ENCODE results near the gene MAPK8.

MAPK8 gene

DNA sequence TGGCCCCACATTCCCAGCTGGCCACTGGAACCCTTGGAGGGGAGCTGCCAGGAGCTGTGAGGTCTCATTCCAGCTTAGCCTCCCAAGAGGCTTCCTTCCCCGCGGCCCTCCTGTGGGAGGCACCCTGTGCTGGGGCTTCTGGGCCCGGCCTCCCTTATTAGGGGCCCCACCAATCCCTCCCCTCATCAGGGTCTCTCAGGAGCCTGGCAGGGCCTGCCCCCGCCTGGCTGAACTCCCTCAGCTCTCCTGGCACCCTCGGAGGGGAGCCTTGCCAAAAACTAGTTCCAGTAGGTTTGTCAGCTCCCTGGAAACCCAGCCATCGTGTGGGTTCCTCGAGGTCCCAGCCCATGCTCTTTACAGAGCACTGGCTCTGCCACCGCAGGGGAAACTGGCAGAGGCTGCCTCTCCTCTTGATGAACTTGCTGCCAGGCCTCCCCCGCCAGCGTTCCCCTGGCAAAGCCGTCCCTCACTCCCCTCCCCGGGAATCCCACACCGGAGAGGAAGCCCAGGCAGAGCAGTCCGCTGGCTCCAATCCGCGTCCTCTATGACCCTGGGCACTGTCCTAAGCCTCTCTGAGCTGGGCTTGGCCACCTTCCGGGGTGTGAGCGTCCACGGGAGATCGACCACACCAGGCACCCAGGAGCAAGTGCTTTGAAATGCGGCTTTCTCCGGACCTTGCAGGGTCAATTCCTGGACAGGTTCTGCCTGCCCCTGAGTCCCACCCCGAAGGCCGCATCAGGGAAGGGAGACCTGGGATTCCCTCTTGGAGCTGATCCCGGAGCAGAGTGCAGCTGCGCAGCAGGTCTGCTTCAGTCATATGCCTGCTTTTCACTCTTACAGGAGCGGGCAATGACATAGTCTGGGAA is 158.6 kb downstream of the MAPK8 start:
- no peak for DNase-seq

DNA sequence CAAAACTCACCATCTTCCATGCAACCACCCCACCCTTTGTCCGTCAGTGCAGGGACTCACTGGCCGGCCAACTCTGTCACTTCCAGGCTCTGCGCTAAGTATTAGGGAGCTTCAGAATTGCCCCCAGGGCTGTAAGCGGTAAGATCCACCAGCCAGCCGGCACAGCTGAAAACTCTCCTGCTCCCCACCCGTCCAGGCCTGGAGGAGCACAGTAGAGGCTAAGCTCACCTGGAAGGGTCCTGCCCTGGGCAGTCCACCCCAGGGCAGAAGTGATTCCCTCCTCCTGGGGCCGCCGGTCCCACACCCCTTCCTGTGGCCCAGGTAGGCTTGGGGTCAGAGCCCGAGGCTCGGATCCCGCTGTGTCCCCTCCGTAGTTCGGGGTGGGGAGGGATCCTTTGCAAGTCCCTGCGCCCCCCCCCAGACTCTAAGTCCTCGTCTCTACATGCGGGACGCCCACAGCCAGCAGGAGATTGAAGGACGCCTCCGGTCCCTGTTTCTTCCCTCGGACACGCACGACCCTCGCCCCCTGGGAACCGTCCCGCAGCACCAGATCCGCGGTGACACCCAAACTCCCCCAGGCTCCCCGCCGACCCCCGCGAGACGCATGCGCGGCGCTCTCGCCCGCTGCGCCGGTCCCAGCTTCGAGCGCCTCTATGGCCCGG is 159.5 kb downstream of the MAPK8 start:
- no peak for DNase-seq

DNA sequence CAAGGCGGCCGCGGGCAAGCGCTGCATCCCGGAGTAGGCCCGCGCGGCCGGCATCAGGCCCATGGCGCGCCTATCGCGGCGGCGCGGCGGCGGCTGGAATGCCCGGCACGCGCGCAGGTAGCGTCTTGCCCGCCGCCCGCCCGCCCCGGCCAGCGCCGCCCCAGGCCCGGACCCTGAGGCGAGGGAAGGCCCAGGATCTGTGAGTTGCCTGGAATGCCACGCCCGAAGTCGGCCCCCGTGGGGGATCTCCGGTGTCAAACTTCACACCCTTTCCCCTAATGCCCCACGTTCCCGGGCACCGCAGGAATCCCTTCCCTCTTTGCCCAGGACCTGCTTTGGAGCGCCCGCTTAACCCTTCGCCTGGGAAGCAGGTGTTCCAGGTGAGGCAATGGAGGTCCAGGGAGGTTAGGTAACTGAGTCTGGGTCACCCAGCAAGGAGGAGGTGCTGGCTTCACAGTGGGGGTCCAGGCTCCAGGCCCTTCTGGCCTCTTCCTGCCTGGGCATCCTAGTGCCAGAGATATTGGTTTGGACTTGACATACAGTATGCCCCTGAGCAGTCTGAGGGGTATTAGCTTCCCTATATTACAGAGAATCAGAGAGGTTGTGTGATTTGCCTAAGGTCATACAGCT is 160.2 kb downstream of the MAPK8 start:
- no peak for DNase-seq

DNA sequence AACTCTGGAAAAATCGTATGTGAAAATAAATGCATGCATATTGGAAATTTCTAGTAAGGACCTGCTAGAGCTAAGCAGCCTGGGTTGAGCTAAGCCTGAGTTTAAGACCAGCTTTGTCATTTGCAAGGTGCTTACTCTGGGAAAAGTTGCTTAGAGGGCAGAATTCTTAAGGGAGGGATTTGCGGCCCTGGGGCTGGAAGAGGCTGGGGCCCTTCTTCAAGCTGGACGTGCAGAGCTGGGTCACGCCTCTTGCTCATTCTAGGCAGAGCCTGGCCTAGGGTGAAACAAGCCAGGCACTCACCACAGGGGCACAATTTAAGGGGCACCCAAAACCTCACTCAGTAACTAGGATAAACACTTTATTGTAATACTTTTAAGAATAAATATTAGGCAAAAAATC is 161.2 kb downstream of the MAPK8 start:
- no peak for DNase-seq

DNA sequence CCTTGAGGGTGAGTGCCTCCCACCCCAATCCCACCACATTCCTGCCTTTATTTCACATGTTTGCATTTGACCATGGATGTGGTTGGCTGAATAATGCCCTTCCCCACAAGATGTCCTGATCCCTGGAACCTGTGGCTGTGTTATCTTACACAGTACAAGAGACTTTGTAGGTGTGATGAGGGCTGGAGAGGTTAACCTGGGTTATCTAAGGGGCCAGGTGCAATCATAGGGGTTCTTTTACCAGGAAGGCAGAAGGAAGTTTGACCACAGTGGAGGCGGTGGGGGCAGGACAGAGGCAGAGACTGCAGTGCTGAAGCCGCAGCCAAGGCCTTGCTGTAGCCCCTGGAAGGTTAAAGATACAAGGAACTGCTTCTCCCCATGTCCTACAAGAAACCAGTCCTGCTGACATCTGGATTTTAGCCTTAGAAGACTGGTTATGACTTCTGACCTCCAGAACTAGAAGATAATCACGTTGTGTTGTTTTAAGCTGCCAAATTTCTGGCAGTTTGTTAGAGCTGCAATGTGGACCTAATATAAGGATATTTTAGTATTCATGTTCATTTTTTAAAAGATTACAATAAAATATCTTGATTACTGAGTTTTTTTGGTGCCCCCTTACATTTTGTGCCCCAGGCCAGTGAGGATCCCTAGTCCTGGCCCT is 161.8 kb downstream of the MAPK8 start:
- DNase-seq, result no peak

DNA sequence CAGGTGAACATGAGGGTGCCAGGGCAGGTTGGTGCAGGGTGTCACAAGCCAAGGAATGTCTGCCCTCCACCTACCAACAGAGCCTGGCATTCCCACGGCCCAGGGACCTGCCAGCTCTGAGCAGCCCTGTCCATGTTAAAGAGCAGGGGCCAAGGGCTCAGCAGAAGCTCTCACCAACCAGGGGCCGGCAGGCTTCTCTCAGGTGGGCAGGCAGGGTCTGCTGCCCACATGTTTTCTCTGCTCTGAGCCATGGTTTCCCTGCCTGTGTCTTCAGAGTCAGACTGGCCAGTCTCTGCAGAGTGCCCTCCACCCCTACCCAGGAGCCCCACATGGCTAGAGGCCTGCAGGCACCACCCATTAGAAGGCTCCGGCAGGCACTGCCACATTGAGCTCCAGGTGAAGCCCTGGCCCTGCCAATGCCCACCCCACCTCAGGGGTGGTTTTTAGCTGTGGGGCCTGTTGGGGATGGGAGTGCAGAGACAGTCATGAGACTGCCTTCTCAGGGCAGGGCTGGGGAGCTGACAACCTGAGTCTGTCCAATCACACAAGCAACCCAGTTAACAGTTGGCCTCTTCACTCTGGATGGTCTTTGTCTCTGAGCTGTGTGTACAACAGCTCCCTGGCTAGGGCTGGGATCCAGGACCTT is 162.5 kb downstream of the MAPK8 start:
- no peak for DNase-seq

DNA sequence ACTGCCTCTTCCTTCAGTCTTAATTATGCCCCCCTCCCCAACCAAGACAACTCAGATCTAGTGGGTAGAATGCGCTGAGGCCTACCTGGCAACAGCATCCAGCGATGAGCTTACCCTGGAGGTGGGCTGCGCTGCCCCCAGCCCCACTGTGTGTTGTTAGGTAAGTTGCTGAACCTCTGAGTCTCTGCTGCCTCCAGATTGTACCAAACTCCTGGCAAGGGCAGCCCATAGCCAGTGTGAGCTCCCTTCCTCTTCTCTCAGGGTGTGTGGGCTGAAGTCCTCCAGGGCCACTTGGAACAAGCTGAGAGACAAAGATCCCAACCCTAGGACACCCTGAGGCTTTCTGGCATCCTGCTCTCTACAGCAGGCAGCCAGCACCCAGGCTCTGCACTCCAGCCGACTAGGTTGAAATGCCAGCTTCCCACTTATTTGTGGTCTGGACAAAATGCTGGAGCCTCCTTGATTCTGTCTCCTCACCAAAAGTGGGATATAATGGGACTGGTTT is 163.1 kb downstream of the MAPK8 start:
- no peak for DNase-seq

DNA sequence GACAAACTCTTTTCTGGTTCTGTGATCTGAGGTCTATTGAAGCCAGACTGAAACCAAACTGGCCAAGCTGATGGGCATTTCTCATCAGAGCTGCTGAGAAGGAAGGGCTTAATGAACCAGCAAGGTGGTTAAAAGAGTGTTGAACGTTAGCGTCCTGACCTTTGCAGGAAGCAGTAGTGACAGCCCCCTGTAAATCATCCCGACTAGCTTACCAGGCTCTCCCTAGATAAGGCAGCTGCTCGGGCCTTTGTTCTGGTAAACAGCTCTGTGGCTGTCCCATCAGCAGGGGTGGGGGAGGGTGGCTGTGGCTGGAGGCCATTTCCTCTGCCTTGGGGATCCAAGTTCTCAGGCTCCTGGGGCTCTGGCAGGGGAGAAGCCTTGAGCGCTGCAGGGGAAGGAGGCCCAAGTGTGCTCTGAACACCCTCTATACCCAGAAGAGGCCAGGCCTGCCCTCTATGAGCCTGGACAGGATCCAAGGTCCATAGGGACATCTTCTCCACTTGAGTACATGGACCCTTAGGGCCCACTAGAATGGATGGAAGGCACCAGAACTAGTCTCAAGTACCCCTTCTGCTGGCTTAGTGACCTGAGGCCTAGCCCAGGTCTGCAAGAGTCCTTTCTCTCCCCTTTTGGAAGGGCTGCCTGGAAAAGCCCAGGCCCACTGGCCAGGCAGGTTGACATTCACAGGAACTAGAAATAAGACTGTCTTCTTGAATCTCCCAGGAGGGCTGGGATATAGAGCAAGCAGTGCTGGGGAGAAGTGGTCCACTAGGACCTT is 163.8 kb downstream of the MAPK8 start:
- DNase-seq, result no peak

DNA sequence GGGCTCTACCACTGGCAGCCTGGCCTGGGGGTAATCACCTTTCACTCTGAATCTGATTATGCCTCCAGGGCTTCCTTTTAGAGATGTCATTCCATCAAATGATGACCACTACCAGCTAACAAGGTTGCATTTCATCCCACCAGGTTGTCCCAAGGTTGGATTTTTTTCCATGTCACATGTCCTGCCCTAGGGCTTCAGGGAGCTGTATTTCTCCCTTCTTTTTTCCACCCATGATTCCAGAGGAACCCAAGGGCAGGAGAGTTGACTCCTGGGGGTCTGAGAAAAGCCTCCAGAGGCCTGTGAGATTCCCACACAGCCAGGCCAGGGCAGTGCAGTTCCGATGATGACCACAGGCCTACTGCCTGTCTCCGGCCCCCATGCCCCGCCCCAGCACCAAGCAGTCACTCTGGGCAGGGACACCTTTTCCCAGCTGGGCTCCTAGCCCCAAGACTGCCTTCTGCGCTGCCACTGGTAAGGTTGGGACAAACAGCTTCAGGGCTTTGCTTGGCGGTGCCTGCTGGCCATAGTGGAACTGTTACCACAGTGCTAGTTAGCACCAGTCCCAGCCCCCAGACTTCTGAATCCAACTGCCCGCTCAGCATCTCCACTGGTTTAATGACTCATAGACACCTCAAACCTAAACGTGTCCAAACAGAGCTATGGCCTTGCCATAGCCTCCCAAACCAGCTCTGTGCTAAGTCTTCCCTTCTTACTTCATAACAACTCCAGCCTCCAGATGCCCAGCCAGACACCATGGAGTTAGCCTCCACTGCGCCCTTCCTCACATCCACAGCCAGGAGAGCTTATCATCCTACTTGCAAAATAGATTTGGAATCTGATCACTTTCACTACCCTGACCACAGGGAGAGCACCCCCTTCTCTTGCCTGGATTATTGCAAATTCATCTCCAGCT is 164.7 kb downstream of the MAPK8 start:
- DNase-seq, result no peak

DNA sequence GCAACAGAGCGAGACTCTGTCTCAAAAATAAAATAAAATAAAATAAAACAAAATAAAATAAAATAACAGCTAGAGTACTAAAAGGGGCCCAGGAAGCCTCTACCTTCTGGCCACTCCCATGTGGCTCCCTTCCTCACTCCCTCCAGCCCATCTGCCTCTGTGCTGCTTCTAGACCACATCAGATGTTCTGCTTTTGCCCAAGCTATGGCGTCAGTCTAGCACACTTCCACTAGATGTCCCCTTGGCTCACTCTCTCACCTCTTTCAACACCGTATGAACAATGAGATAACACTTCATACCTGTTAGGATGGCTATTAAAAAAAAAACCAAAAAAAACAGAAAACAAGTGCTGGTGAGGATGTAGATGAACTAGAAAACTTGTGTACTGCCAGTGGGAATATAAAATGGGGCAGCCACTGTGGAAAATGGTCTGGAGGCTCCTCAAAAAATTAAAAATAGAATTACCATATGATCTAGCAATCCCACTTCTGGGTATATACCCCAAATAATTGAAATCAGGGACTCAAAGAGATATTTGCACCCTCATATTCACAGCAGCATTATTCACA is 166.1 kb downstream of the MAPK8 start:
- DNase-seq, result no peak

DNA sequence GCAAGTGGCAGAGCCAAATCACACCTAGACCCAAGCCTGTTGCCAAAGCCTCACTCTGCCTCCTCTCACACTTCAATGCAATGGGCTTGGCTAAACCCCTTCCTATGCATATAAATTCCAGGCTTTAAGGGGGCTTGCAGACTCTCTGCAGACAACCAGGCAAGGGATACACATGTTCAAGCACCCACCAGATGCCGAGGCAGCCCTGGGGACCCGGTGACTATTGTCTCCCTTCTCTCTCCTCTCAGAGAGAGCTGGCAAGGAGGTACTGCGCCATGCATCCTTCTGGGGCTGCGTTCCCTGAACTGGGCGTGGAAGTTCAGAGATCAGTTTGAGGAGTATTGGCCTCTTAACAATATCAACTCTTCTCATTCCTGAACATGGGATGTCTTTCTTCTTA is 167.2 kb downstream of the MAPK8 start:
- no peak for DNase-seq

DNA sequence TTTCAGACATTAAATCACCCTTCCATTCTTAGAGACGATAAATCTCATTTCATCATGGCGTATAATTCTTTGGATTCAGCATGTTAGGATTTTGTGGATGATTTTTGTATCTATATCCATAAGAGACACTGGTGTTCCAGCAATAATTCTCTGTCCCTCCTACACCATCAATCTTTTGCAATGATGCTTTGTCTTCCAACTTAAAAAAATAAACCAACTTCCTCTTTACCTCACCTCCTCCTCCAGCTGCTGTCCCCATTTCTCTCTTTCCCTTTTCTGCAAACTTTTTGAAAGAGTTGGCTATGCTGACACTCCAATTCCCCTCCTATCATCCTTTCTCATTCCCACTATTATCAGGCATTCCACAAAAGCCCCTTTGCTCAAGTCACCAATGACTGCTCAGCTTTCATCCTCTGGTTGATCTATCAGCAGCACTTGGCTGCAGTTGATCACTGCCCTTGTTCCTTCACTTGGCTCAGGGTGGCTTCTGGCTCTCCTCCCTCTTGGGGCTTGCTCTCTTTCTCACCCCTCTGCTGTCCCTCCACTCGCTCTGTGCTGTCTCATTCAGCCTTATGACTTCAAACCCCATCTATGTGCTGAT is 168.4 kb downstream of the MAPK8 start:
- DNase-seq, result no peak

DNA sequence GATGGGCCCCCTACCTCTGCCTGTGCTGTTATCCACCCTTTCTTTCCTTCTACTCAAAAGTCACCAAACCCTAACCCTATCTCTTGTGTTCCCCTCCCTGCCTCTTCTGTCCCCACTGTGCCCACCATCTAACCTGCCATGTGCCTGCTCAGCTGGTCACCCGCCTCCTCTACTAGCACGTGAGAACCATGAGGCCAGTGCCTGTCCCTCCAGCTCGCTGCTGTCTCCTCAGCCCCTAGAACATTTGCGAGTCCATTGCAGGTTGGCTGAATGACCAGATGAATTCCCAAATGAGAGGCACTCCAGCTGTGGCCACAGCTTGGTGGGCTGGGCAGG is 169.4 kb downstream of the MAPK8 start:
- no peak for DNase-seq

DNA sequence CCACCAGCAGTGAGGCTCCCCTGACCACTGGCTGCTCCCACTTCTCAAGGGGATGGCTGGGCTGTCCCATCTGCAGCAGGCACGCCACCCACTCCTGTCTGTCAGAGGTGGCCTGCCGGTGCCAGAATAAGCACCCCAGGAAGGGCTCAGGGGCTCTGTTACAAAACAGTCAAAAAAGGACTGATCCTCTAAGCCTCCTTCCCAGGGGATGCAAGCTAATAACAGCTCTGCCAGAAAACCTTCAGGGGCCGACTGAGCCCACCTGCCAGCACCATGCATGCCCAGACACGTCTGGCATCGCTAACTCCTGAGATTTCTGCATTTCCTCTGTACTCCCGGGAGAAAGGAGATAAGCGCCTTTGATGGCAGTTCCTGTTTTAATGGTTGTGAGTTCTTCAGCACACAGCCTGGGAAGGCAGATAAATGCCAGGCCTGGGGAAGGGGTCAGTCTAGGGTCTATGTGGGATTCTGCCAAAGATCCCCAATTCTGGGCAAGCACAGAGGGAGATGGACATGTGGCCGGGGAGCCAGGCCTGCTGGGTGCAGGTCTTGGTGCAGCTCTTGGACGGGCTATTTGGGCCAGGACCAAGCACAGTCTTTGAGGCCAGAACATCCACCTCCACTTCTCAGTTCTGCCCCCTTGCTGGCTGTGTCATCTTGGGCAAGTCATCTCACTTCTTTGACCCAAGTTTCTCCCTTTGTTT is 170.0 kb downstream of the MAPK8 start:
- no peak for DNase-seq

DNA sequence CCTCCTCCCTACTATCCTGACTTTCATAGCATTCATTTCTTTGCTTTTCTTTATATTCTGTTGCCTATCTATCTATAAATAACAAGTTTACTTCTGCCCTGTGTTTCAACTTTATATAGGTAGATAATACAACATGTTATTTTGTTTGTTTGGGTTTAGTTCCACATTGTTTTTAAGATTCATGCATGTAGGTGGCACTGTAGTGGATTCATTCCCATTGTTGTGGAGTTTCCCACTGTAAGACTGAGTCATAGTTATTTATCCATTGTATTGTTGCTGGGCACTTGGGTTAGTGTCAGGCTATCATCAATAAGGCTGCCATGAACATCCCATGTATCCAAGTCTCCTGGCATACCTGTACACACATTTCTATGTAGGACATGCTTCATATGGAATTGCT is 170.7 kb downstream of the MAPK8 start:
- DNase-seq, result no peak

DNA sequence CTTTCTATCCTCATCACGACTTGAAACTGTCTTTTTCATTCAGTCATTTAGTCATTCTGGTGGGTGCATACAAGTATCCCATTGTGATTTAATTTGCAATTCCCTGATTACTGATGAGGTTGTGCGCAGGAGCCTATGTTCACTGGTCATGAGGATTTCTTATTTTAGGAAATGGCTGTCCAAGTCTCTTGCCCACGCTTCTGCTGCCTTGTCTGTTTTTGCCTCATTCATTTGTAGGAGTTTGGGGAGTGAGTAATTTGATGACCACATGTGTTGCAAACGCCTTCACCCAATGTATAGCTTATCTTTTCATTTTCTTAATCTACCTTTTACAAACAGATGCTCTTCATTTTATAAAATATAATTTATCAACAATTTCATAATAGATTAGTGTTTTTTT is 171.1 kb downstream of the MAPK8 start:
- no peak for DNase-seq

DNA sequence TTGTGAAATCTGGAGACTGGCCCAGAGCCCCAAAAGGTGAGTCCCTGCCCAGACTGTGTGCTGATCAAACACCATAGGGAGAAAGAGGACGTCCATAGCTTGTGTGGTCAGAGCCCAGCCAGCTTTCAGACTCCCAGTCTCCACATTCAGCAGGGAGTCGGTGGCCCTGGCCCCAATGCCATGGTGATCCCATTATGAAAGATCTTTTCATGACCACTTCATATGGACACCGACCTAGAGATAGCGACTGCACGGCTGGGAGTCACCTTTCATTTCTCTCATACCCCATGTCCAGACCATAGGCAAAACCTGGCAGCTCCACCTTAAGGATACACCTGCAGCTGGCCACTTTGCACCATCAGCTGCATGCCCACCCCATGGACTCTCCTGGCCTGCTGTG is 172.0 kb downstream of the MAPK8 start:
- DNase-seq, result no peak

DNA sequence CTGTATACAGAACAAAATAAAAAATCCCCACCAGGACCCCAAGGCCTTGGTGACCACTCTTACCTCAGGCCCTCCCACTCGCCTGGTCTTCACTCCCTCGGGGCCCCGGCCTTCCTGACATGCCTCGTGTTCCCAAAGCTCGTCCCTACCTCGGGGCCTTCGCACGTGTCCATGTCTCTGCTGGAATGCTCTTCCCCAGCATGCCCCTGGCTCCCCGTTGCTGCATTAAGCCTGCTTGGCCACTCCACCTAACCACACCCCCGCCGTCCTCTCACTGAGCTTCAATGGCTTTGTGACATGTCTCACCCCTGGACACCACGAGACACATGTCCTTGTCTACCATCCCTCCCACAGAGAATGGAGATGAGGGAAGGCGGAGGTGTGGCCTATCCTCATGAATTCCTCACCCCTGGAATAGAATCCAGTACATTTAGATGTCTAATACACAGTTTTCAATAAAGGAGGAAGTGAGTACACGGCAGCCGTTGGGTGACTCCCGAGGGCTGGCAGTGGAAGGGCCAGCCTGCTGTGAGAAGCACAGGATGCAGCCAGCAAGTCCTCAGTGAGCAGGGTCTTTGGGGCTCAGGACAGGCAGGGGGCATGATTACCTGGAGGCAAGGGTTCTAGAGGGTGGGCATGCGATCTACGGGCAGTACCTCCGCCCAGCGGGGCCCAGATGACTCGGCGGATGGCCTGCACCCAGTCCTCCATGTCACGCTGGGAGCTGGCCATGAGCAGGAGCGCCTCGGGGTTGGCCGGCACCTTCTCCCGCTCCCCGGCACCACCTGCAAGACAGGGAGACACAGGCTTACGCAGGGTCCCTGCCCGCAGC is 172.7 kb downstream of the MAPK8 start:
- no peak for DNase-seq

Data from NCI-H510A treated with DMSO at 0.1 percent for 48 hours (cell line).